UCSD-AML1 (cell line): ENCODE data around the gene EIF5B.
A peak's percentile ranks its signal among the peaks of the same experiment; 100 is the strongest.

Source experiments
- DNase-seq: peaks from one replicate; lab custom pipeline; 2025; ENCODE audit not compliant: unreplicated experiment; lab: John Stamatoyannopoulos, UW

EIF5B gene

DNA sequence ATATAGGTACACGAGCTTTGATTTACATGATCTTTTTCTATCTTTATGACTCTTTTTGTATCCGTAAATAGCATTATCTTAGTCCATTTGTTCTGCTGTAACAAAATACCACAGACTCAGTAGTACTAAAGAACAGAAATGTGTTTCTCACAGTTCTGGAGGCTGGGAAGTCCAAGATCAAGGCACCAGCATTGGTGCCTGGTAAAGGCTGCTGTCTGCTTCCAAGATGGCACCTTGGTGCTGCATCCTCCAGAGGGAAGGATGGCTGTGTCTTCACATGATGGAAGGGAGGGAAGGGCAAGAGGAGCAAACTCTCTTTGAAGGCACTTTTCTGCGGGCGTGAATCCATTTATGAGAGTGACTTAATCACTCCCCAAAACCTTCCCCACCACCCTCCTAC is 36.0 kb downstream of the EIF5B start:
- no peak for DNase-seq

DNA sequence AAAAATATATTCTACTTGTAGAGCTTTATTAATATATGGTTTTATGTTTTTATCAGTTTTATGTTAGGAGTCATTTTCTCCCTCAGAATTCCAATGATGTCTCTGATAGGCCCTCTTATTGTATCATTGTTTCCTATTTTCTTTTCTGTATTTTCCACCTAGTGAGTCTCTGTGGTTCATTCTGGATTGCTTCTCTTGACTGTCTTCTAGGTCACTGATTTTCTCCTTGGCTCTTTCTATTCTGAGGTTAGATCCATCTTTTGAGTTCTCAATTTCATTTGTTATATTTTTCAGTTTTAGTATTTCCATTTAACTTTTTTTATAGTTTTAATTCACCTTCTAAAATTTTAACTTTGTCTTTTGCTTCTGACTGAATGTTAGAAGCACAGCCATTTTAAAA is 37.6 kb downstream of the EIF5B start:
- no peak for DNase-seq

DNA sequence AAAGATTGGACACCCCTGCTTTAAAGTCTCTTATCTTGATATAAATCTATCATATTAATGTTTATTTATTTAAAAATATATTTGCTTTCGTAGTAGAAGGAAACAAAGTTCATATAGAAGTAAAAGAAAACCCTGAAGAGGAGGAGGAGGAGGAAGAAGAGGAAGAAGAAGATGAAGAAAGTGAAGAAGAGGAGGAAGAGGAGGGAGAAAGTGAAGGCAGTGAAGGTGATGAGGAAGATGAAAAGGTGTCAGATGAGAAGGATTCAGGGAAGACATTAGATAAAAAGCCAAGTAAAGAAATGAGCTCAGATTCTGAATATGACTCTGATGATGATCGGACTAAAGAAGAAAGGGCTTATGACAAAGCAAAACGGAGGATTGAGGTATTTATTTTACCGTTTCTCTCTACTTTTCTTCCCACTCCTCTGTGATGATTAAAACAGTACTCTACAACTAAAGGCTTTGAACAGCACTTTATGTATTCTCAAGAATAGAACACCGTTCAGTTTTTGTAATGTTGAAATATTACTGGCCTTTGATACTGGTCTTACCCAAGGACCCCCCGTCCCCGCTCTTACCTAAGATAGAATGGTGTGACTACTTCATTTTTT is 39.2 kb downstream of the EIF5B start:
- no peak for DNase-seq

DNA sequence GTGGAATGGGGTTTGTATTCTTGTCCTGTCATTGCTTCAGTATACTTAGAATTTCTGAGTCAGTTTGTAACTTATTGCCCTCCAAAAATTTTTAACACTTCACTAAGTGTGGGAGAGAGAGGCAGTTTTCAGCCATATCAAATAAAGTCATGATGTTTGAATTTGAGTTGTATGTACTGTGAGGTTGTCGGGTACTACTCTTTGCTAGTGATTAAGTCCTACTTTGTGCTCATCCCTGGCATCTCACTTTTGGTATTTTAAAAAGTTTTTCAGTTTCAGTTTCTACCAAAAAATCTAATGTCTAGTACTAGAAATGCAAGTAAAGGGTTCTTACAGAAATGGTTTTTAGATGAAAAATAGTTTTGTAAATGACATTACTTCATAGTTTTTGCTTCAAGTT is 40.7 kb downstream of the EIF5B start:
- DNase-seq: no peak

DNA sequence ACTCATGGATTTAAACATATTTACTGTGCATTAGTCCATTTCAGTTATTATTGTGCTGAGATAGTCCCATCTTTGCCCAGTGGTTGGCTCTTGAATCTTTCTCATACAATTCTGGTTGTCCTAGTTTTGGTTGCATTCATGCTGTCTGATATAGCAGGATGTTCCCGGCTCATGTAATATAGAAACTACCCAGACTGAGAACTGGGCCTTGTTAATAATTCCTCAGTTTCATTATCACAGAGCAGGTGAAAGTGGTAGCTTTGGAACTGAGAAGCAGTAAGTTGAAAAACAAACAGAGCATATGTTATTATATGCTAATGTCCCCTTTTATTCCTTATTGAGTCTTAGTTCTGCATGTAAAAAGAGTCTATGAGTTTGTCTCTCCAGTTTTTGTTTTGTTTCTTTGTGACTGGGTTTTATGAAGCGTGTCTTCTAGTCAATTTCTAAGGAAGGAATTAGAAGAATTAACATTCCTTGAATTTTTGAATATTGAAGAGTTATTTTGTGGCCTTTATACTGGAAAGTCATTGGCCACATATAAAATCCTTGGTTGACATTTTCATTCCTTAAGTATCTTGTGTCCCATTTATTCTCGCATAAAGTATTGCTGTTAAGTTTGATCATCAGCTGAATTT is 43.3 kb downstream of the EIF5B start:
- no peak for DNase-seq

DNA sequence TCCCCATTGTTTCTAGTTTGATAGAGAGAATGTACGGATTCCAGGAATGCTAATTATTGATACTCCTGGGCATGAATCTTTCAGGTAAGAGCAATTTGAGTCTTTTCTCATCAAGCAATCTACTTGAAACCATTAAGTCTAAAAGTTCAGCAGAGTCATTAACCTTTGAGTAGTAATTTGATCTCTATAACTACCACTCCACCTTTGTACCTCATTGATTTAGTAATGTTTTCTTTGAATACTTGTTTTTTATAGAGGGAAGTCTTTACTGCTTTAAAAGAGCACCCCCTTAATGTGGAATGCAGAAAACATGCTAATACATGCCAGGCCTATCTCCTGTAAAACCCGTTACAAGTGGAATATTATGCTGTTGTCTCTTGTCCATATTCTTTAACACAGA is 45.0 kb downstream of the EIF5B start:
- no peak for DNase-seq

DNA sequence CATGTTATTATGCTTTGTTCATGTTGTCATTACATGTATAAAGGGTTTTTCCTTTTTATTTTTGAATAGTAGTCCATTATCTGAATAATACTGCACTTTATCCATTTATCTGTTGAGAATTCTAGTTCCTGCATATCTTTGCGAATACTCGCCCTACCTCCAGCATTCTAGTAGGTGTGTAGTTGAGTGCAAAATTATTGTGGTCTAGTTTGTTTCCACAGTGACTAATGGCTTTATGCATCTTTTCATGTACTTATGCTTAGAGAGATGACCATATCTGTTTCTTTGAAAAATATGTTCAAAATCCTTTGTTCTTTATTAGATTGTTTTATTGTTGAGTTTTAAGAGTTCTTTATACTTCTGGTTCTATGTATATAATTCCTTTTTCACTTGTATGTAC is 48.8 kb downstream of the EIF5B start:
- DNase-seq: no peak

DNA sequence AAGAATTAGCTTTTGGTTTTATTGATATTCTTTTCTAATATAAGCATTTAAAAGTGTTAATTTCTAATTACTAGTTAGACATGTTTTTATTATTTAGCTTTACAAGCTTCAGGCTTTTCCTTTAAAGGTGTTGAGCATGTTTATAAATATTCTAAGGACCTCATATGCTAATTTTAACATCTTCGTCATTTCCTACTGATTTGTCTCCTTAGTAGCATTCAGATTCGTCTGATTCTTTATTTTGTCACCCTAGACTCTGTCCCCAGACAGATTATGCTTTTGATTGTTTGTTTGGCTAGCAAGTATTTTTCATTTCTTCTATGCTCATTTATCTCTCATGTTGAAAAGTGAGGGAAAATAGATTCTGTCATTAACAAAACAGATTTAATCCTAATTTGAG is 51.7 kb downstream of the EIF5B start:
- DNase-seq: no peak

DNA sequence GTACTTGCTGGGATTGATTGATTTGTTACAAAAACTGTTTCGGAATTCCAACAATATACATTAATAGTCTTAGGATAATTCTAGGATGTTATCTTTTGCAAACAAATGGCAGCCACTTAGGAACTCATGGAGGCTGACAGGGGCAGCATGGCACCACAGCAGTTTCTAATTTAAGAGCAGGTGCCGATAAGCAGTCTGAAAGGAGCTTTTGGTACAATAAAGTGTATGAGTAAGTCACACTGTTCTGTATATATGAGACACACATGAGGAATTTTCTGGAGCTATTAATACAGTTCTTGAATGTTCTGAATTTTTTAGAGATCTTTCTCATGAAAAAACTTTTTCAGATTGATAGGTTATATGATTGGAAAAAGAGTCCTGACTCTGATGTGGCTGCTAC is 52.2 kb downstream of the EIF5B start:
- DNase-seq: no peak

DNA sequence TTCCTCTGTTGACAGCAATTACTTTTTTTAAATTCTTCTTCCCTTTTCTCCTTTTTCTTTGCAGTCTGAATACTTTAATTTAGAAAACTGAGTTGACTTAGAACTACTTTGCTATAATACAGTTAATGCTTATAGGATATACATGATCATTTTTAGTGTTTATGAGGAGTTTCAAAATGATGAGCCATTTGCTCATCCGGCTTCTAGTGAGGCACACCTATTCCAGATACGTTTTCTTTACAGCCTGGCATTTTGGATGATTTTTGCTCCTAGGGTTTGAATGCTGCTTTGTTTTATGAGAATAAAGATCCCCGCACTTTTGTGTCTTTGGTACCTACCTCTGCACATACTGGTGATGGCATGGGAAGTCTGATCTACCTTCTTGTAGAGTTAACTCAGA is 52.8 kb downstream of the EIF5B start:
- no peak for DNase-seq

DNA sequence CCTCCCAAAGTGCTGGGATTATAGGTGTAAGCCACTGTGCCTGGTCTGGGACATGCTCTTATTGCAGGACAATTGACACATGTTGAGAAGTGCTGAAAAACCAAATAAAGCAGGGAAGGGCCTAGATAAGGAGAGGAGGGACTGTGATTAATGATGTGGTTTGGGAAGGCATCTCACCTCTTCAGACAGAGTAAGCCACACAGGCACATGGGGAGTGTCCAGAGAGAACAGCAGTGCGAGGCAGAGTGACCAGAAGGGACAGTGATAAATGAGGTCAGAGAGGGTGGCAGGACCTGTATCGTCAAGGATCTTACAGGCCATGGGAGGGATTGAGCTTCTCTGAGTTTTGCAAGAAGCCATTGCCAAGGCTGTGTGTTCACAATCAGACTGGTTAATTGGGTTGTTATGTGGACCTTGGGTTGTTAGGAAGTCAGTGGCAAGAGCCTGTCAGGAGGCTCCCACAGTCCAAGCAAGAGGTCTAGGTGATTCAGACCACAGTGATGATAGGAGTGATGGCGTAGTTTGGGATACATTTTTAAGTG is 58.5 kb downstream of the EIF5B start:
- DNase-seq: no peak

DNA sequence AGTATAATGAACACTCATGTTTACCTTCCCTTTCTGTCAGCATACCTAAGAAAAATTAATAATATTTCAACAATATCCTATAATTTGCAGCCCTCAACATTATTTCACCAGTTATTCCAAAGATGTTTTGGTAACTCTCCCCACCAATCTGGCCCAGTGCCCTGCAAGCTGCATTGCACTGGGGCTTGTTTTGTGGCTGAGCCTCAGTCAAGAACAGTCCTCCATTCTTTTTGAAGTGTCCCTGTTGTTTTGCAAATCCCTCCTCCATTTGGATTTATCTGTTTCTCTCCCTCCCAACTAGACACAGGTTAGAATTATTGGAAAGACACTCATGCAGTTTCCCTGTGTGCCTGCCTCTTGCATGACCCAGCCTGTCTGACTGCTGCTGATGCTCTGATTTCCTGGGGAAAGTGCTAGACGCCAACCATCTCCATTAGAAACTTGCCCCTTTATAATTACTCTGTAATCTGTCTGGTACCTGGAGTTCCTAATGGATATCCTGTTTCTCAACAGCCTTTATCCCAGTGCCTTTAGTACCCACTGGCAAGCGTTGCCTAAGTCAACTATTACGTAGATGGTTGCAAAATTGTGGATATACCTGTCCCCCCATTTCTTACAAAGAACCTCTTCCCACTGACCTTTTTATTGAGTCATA is 60.2 kb downstream of the EIF5B start:
- no peak for DNase-seq

DNA sequence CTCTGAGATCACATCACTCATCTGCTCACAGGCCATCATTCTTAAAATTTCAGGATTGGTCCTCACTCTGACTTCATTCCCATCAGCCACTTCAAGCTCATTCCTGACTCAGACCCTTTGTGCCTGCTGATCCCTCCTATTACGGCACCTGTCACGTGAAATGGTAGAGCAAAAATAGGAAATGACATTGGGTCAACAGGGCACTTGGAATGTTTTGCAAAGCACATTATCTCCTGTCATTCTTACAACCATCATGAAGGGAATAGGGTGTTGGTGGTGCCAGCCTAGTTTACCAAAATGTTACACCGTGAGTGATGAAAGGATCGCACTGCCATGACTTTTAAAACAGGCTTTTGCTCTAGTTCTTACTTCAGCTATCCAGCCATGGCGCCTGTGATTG is 61.1 kb downstream of the EIF5B start:
- no peak for DNase-seq

DNA sequence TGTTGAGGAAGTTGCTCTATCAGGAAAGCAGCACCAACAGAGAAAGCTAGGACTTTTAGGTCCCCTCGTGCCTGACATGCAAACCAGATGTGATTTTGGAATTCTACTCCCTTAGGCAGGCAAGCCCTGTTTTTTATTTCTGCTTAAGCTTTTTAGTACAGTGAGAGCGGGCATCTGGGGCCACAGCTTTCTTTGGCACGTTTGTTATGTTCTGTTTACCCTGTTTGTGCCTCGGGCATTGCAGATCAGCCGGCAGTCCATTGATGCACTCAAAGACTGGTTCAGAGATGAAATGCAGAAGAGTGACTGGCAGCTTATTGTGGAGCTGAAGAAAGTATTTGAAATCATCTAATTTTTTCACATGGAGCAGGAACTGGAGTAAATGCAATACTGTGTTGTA is 61.9 kb downstream of the EIF5B start:
- no peak for DNase-seq

DNA sequence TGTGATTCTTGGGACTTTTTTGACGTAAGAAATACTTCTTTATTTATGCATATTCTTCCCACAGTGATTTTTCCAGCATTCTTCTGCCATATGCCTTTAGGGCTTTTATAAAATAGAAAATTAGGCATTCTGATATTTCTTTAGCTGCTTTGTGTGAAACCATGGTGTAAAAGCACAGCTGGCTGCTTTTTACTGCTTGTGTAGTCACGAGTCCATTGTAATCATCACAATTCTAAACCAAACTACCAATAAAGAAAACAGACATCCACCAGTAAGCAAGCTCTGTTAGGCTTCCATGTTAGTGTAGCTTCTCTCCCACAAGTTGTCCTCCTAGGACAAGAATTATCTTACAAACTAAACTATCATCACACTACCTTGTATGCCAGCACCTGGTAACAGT is 62.6 kb downstream of the EIF5B start:
- no peak for DNase-seq

DNA sequence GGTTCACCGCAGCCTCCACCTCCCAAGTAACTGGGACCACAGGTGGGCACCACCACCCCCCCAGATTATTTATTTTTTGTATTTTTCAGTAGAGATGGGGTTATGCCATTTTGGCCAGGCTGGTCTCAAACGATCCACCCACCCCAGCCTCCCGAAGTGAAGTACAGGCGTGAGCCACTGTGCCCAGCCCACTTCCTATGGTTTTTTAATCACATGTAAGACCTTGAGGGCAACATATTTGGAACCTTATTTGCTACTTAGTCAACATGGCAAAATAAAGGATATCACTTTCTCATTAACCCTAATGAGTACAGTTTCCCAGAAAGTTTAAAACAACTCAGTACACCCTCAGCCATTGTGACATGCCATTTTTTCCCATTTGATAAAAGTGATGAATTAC is 64.7 kb downstream of the EIF5B start:
- no peak for DNase-seq

DNA sequence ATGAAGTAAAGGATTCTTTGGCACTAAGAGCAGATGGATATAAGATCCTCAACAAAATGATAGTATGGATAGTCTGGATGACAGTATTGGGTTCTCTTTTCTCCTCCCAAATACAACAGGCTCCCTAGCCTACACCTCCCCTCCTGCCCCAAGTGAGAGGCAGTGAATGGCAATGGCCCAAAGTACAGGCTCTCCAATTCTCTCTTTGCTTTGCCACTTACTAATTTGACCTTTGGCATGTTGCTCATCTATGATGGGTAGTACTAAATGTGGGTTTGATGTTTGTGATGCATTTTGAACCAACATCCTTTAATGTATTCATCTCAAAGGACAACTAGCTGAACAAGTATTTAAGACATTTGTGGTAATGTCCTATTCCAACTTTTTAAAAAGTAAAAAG is 65.9 kb downstream of the EIF5B start:
- no peak for DNase-seq

DNA sequence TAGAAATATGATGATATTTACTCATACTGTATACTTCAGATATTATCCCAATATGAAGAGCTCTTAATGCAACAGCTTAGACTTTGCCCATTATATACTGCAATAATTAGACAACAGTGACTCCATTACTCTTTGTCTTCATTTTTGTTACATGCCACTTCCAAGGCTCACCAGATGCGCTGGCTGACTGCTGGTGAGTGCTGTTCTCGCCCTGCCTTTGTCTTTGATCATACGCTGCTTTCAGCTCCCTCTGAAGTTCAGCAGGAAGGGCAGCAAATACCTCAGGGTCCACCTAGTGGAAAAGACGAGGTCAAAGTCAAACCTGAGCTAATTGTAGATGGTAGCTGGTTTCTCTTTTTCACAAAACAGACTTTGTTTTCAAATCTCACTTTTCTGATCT is 66.3 kb downstream of the EIF5B start:
- no peak for DNase-seq

DNA sequence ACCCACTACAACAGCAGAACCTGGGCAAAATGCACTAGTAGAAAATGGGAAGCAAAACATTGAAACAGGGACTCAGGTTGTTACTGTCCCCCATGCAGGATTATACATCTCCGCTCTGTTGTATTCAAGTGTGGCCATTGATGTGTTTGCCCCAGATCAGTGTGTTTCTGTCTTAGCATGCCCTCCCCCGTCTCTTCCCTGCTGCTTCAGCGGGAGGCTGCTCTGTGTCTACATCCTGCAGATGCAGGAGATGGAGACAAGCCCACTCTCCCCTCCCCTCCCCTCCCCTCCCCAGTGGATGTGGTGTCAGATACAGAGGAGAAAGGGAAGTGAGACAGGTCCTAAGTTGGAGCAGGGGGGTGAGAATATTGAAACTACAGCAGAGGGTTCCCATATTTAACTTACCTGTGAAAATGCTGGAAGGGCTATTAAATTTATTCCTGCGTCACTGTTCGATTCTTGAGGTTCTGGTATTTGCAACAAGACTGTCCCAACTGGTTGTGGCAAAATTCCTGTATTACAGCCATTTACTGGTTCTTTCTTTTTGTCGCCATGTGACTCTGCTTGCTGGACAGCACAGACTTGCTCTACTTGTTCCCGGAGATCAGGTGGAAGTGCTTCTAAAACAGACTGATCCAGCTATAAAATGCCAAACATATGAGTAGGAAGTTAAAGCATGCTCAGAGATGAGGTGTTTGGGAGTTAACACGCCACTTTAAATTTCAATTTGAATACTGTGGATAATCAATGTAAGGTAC is 67.0 kb downstream of the EIF5B start:
- DNase-seq: peak; percentile 37

DNA sequence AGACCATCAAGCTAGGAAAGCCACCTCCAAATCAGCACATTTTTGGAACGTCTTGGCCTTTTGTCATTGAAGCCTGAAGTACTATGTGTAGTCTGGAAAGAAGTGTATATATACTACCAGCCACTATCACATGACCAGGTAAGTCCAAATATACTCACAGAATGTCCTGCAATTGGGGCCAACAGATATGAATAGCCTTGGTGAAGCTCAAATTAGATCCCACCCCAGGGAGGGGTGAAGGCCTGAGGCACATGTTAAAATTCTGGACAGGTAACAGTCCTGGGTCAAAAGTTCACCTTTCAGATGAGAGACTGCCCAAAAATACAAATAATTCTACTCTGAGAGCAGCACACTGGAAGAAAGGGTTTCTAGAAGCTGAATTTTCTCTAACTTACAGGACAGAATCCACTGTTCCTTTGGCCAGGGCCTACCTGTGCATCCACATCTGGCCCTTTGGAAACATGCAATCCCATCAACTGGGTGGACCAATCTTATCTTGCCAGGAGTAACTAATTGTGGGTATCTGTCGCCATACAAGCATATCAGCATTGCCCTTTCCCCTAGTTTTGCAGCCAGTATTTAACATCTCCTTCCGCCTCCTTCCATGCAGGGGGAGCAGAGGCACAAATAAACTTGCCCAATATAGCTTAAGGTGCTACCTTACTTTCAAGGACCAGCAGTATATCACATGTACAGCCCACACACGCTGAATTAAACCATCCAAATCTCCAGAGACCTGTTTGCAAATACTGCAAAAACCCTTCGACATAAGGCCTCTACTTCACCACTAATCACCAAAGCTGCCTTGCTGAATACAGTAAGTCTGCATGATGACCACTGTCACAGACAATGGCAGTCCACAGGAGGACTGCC is 67.8 kb downstream of the EIF5B start:
- no peak for DNase-seq

DNA sequence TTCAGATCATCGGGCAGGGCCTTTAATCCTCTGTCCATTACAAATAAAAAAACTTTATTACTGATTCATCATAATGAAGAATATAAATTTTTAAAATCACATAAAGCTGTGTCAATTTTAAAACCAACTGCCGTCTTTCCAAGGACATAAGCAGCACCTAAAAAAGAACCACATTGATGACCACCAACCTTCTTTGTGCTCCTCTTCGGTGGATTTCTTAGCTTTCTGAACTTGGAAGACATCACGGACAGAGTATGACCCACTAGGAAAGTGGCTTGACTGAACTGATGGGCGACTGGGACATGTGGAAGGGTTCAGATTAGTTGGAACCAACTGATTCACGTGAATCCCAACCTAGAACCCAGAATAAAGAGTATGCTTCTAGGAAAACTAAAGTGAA is 68.9 kb downstream of the EIF5B start:
- no peak for DNase-seq
